HL-60 (cell line): ENCODE data around the gene CYB5B.
A peak's percentile ranks its signal among the peaks of the same experiment; 100 is the strongest.

Experiments
- DNase-seq, 2 experiments: peaks; one replicate each; pipeline ENCODE4 v3.0.0-alpha.2; 2010 to 2020; ENCODE audit warnings: low read depth in 1 of 2, low spot score in 1 of 2
- H3K27ac ChIP-seq: fragments of 250-450 bp; sonication (Bioruptor Pico); replicated peaks from 2 replicates; pipeline ENCODE4 v1.5.1; 2020; ENCODE audit warnings: mild to moderate bottlenecking, moderate library complexity
- H3K27me3 ChIP-seq: fragments of 250-450 bp; sonication (Bioruptor Pico); 2 replicates; pipeline ENCODE4 v1.5.1; 2021; ENCODE audit warnings: mild to moderate bottlenecking, moderate library complexity; ENCODE audit not compliant: insufficient read depth, poor library complexity, severe bottlenecking
- H3K4me3 ChIP-seq: replicated peaks from 2 replicates; pipeline ENCODE4 v1.5.1; 2011; ENCODE audit warnings: mild to moderate bottlenecking, control low read depth, low read length; ENCODE audit not compliant: insufficient read depth
- CTCF ChIP-seq: IDR thresholded peaks from one replicate; pipeline ENCODE4 v1.5.1; 2011; ENCODE audit warnings: low read length, control low read depth, inconsistent platforms; ENCODE audit not compliant: insufficient read depth
- GABPA ChIP-seq: IDR thresholded peaks from 2 replicates; pipeline ENCODE4 v1.6.1; 2012; ENCODE audit warnings: low read depth
- POLR2AphosphoS5 ChIP-seq: IDR thresholded peaks from 2 replicates; pipeline ENCODE4 v1.6.1; 2012; ENCODE audit warnings: low read depth
- REST ChIP-seq: IDR thresholded peaks from 2 replicates; pipeline ENCODE4 v1.6.1; 2012; ENCODE audit warnings: low read depth; ENCODE audit not compliant: insufficient replicate concordance
- SPI1 ChIP-seq: IDR thresholded peaks from 2 replicates; pipeline ENCODE4 v1.6.1; 2012; ENCODE audit warnings: low read depth, mild to moderate bottlenecking, borderline replicate concordance

Gene CYB5B

GRCh38 chr16:69386596-69386995, 37.8 kb upstream of the CYB5B start:
- Histone ChIP-seq H3K4me3 (no peak overlapping the region), H3K27me3 (no peaks in the 10 kb centered on the region), H3K27ac (peak overlapping the region; percentile 55)
- TF ChIP-seq SPI1 = no peak
- no peak for DNase-seq

GRCh38 chr16:69393898-69394849, 30.2 kb upstream of the CYB5B start:
- TF ChIP-seq SPI1 (no peak), POLR2AphosphoS5 (no peak), CTCF (no peak), REST (no peak), GABPA (no peak)
- H3K4me3 ChIP-seq = no peak overlapping the region
- DNase-seq = no peak
- H3K27ac ChIP-seq = no peak overlapping the region
- no peaks in the 10 kb centered on the region for H3K27me3 ChIP-seq

GRCh38 chr16:69395859-69396186, 28.6 kb upstream of the CYB5B start:
- no peak overlapping the region for H3K4me3 ChIP-seq
- H3K27me3 ChIP-seq = no peaks in the 10 kb centered on the region
- no peak for TF ChIP-seq SPI1
- TF ChIP-seq GABPA = no peak
- TF ChIP-seq REST = no peak
- no peak for TF ChIP-seq CTCF
- no peak for TF ChIP-seq POLR2AphosphoS5
- no peak overlapping the region for H3K27ac ChIP-seq
- no peak for DNase-seq

GRCh38 chr16:69396187-69397061, 28.0 kb upstream of the CYB5B start:
- Histone ChIP-seq H3K27me3 (no peaks in the 10 kb centered on the region), H3K27ac (peak overlapping the region; percentile 71), H3K4me3 (no peak overlapping the region)
- TF ChIP-seq SPI1 (no peak), CTCF (peak; percentile 22), POLR2AphosphoS5 (peak; percentile 95), GABPA (no peak; the same call in 1 of the 2 replicates), REST (no peak)
- DNase-seq = peak; percentile 85 to 93
